Neural cell (in vitro differentiated cells): ENCODE data around the gene SHROOM2. TPM values are rescaled to one million over a fixed set of nuclear protein-coding genes. Genes with fewer than 3 reads are reported as not detected.

Experiments
- H2AFZ ChIP-seq: fragments of 200-600, 300-800 bp; sonication (generic), shearing (Covaris generic); 2 replicates; pipeline ENCODE4 v1.6.0; 2014; ENCODE audit warnings: low read depth, mild to moderate bottlenecking, antibody characterized with exemption, low read length, moderate library complexity
- H3F3A ChIP-seq: fragments of 200-600 bp; shearing (Covaris generic); 2 replicates; pipeline ENCODE4 v1.6.1; 2016; ENCODE audit warnings: mild to moderate bottlenecking, moderate library complexity, mixed read lengths, antibody characterized with exemption, low read length; ENCODE audit not compliant: insufficient read depth, poor library complexity, severe bottlenecking
- H3K27ac ChIP-seq: fragments of 200-600, 300-800 bp; sonication (generic), shearing (Covaris generic); 2 replicates; pipeline ENCODE4 v1.5.1; 2014; ENCODE audit warnings: mild to moderate bottlenecking, low read length, moderate library complexity
- H3K27me3 ChIP-seq: fragments of 300-800, 200-600 bp; sonication (generic), shearing (Covaris generic); 2 replicates; pipeline ENCODE4 v1.6.0; 2014; ENCODE audit warnings: mild to moderate bottlenecking, low read depth, low read length, moderate library complexity; ENCODE audit not compliant: insufficient read depth
- H3K36me3 ChIP-seq: fragments of 300-800, 200-600 bp; sonication (generic), shearing (Covaris generic); 2 replicates; pipeline ENCODE4 v1.5.1; 2014; ENCODE audit warnings: mild to moderate bottlenecking, antibody characterized with exemption, low read length, moderate library complexity; ENCODE audit not compliant: insufficient read depth
- H3K4me2 ChIP-seq: fragments of 300-800, 200-600 bp; sonication (generic), shearing (Covaris generic); 2 replicates; pipeline ENCODE4 v1.6.0; 2014; ENCODE audit warnings: mild to moderate bottlenecking, low read length
- H3K4me3 ChIP-seq: fragments of 300-800, 200-600 bp; sonication (generic), shearing (Covaris generic); 2 replicates; pipeline ENCODE4 v1.5.1; 2014; ENCODE audit warnings: mild to moderate bottlenecking, low read length, moderate library complexity
- H3K79me2 ChIP-seq: fragments of 200-600 bp; shearing (Covaris generic); replicated peaks from 2 replicates; pipeline ENCODE4 v1.6.0; 2014; ENCODE audit warnings: mild to moderate bottlenecking, low read length, moderate library complexity; ENCODE audit not compliant: insufficient read depth
- H3K9ac ChIP-seq: fragments of 300-800, 200-600 bp; sonication (generic), shearing (Covaris generic); 2 replicates; pipeline ENCODE4 v1.6.1; 2016; ENCODE audit warnings: mild to moderate bottlenecking, low read length, mixed read lengths
- H3K9me2 ChIP-seq: fragments of 200-600 bp; shearing (Covaris generic); 2 replicates; pipeline ENCODE4 v1.6.1; 2016; ENCODE audit warnings: mild to moderate bottlenecking, low read length, mixed read lengths; ENCODE audit not compliant: insufficient read depth
- H3K9me3 ChIP-seq: fragments of 200-600, 300-800 bp; sonication (generic), shearing (Covaris generic); 2 replicates; pipeline ENCODE4 v1.6.1; 2016; ENCODE audit warnings: mild to moderate bottlenecking, mixed run types, low read length, moderate library complexity, mixed read lengths
- H4K20me1 ChIP-seq: fragments of 200-600 bp; shearing (Covaris generic); 2 replicates; pipeline ENCODE4 v1.6.1; 2016; ENCODE audit warnings: mild to moderate bottlenecking, mixed run types; ENCODE audit not compliant: insufficient read depth
- EP300 ChIP-seq: fragments of 450-650 bp; conservative IDR thresholded peaks from 2 replicates; pipeline ENCODE4 v1.6.1; 2014; ENCODE audit warnings: antibody characterized with exemption, mild to moderate bottlenecking, moderate library complexity; ENCODE audit not compliant: poor library complexity, severe bottlenecking
- EZH2 ChIP-seq: fragments of 200-600, 300-800 bp; shearing (Covaris generic), sonication (generic); IDR thresholded peaks from 2 replicates; pipeline ENCODE4 v1.6.1; 2014; ENCODE audit warnings: antibody characterized with exemption, low read length, borderline replicate concordance, mild to moderate bottlenecking; ENCODE audit not compliant: insufficient read depth, poor library complexity, severe bottlenecking
- MXI1 ChIP-seq: fragments of 450-650 bp; conservative IDR thresholded peaks from 2 replicates; pipeline ENCODE4 v1.6.1; 2014; ENCODE audit warnings: antibody characterized with exemption, mild to moderate bottlenecking; ENCODE audit not compliant: poor library complexity, severe bottlenecking
- POLR2AphosphoS5 ChIP-seq: IDR thresholded peaks from 2 replicates; pipeline ENCODE4 v1.6.1; 2012
- RAD21 ChIP-seq: fragments of 450-650 bp; conservative IDR thresholded peaks from 2 replicates; pipeline ENCODE4 v1.6.1; 2014; ENCODE audit warnings: antibody characterized with exemption, mild to moderate bottlenecking, moderate library complexity
- SMC3 ChIP-seq: fragments of 450-650 bp; conservative IDR thresholded peaks from 2 replicates; pipeline ENCODE4 v1.6.1; 2014; ENCODE audit warnings: antibody characterized with exemption, mild to moderate bottlenecking, moderate library complexity; ENCODE audit not compliant: poor library complexity
- TAF1 ChIP-seq: IDR thresholded peaks from 2 replicates; pipeline ENCODE4 v1.6.1; 2012; ENCODE audit warnings: low read depth
- polyA plus RNA-seq: library from polyadenylated mRNA; depleted of rRNA; stranded (reverse); fragments of >200 nt; gene quantifications from 2 replicates; pipeline ENCODE4 v1.2.3, GENCODE V29; 2014
- TF ChIP-seq, protein P1 (sequence below): fragments of 450-650 bp; IDR thresholded peaks from 2 replicates; pipeline ENCODE4 v1.5.1; 2014; ENCODE audit warnings: antibody characterized with exemption, mild to moderate bottlenecking, moderate library complexity; ENCODE audit not compliant: poor library complexity, severe bottlenecking
- TF ChIP-seq, protein P2 (sequence below): IDR thresholded peaks from 2 replicates; pipeline ENCODE4 v1.6.1; 2012; ENCODE audit warnings: borderline replicate concordance

SHROOM2 gene
- polyA plus RNA-seq, 1 donor from 2014 or later = 9.2 TPM

DNA sequence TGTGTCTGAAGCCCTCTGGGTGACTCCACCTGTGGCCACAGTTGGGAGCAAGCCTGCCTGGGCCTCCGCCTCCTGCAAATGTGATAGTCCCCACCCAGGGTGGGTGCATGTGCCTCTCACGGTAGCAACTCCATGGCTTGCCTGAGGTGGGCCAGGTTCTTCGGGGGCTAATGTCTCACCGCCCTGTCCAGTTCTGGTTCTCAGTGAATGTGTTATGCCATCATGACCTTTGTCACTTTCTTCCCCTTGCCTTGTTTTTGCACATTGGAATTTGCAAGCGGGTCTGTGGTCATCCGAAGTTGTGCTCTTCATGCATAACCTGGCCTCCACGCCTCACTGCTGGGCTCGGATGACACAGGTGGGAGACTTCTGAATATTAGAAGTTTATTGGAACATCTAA is 39.7 kb downstream of the SHROOM2 start:
- H3K9me2 ChIP-seq = no peaks in the 10 kb centered on the region
- no peaks in the 10 kb centered on the region for H3K9me3 ChIP-seq
- H3K27ac ChIP-seq = no peak overlapping the region
- no peaks in the 10 kb centered on the region for H3K79me2 ChIP-seq
- H4K20me1 ChIP-seq = no peaks in the 10 kb centered on the region
- TF ChIP-seq POLR2AphosphoS5 (no peak), EP300 (no peak), TAF1 (no peak), EZH2 (no peak), RAD21 (no peak), MXI1 (no peak), SMC3 (no peak)
- TF ChIP-seq, protein P1, sequence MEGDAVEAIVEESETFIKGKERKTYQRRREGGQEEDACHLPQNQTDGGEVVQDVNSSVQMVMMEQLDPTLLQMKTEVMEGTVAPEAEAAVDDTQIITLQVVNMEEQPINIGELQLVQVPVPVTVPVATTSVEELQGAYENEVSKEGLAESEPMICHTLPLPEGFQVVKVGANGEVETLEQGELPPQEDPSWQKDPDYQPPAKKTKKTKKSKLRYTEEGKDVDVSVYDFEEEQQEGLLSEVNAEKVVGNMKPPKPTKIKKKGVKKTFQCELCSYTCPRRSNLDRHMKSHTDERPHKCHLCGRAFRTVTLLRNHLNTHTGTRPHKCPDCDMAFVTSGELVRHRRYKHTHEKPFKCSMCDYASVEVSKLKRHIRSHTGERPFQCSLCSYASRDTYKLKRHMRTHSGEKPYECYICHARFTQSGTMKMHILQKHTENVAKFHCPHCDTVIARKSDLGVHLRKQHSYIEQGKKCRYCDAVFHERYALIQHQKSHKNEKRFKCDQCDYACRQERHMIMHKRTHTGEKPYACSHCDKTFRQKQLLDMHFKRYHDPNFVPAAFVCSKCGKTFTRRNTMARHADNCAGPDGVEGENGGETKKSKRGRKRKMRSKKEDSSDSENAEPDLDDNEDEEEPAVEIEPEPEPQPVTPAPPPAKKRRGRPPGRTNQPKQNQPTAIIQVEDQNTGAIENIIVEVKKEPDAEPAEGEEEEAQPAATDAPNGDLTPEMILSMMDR = no peak
- TF ChIP-seq, protein P2, sequence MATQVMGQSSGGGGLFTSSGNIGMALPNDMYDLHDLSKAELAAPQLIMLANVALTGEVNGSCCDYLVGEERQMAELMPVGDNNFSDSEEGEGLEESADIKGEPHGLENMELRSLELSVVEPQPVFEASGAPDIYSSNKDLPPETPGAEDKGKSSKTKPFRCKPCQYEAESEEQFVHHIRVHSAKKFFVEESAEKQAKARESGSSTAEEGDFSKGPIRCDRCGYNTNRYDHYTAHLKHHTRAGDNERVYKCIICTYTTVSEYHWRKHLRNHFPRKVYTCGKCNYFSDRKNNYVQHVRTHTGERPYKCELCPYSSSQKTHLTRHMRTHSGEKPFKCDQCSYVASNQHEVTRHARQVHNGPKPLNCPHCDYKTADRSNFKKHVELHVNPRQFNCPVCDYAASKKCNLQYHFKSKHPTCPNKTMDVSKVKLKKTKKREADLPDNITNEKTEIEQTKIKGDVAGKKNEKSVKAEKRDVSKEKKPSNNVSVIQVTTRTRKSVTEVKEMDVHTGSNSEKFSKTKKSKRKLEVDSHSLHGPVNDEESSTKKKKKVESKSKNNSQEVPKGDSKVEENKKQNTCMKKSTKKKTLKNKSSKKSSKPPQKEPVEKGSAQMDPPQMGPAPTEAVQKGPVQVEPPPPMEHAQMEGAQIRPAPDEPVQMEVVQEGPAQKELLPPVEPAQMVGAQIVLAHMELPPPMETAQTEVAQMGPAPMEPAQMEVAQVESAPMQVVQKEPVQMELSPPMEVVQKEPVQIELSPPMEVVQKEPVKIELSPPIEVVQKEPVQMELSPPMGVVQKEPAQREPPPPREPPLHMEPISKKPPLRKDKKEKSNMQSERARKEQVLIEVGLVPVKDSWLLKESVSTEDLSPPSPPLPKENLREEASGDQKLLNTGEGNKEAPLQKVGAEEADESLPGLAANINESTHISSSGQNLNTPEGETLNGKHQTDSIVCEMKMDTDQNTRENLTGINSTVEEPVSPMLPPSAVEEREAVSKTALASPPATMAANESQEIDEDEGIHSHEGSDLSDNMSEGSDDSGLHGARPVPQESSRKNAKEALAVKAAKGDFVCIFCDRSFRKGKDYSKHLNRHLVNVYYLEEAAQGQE = no peak
- H3F3A ChIP-seq = no peaks in the 10 kb centered on the region
- no peaks in the 10 kb centered on the region for H3K36me3 ChIP-seq
- no peak overlapping the region for H2AFZ ChIP-seq
- H3K9ac ChIP-seq = no peak overlapping the region
- no peaks in the 10 kb centered on the region for H3K27me3 ChIP-seq
- H3K4me2 ChIP-seq = no peak overlapping the region
- H3K4me3 ChIP-seq = no peak overlapping the region

DNA sequence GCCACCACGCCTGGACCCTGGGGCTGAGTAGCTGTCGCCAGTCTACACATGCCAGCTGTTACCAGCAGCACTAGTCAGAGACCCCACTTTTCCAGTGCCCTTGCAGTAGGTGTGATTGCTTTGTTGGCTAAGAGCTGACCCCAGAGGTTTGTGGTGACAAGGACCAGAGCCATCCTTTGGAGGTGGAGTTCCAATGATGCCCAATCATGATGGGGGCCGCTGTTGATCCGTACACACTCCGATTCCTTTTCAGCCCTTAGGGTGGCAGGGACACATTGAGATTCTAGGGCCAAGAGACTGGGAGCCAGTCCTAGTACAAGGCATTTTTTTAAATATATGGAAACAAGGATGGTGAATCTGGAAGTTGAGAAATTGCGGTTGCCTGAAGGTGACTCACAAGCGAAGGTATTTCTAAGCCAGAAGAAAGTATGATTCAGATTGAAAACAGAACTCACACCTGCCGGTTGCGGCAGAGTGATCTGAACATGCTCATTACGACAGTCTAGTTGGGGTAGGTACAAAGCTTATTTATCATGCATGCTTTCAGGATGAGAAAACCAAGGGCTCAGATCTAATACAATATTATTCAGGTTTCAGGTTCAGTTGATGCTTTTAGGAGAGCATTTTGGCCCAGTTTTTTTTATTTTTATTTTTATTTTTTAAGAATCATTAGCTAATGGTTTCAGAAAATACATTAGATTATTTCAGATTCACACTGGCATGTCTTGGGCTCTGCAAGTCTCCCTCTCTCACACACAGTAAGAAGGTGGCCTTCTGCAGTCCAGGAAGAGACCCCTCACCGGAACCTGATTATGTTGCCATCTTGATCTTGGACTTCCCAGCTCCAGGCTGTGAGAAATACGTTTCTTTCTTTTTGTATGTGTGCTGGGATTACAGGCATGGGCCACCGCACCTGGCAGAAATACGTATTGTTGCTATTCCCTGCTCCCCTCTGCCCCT is 43.4 kb downstream of the SHROOM2 start:
- H3K27me3 ChIP-seq = no peaks in the 10 kb centered on the region
- no peak overlapping the region for H2AFZ ChIP-seq
- H3K79me2 ChIP-seq = no peaks in the 10 kb centered on the region
- H3K9me2 ChIP-seq = no peaks in the 10 kb centered on the region
- no peak overlapping the region for H3K4me2 ChIP-seq
- no peaks in the 10 kb centered on the region for H4K20me1 ChIP-seq
- H3K36me3 ChIP-seq = no peaks in the 10 kb centered on the region
- H3F3A ChIP-seq = no peaks in the 10 kb centered on the region
- TF ChIP-seq EP300 (no peak), EZH2 (no peak), POLR2AphosphoS5 (no peak), MXI1 (no peak), TAF1 (no peak), RAD21 (no peak), SMC3 (no peak)
- TF ChIP-seq, protein P2 = no peak
- TF ChIP-seq, protein P1 = no peak
- H3K4me3 ChIP-seq = no peak overlapping the region
- no peak overlapping the region for H3K9ac ChIP-seq
- H3K9me3 ChIP-seq = no peaks in the 10 kb centered on the region
- no peak overlapping the region for H3K27ac ChIP-seq
